Motor neuron (in vitro differentiated cells): ENCODE measurements around the gene SLC9A3. TPM values are rescaled to one million over a fixed set of nuclear protein-coding genes. Genes with fewer than 3 reads are reported as not detected.
"Not testable (repeated sequence)": the region's sequence is repeated elsewhere in the genome, so short reads cannot be mapped to it uniquely, and the experiment has no call there.

Experiments used
- ATAC-seq, 8 experiments: fragments of 200-7000 bp; cut with Tn5 transposase; replicated peaks in 6 of 8; 2 replicates each; pipeline ENCODE4 v1.8.0; 2021; ENCODE audit warnings: mild to moderate bottlenecking in 8 of 8, moderate library complexity in 8 of 8
- H3K27ac ChIP-seq, 2 donors: fragments of 250-450 bp; sonication (Bioruptor Pico); 2 replicates each; pipeline ENCODE4 v1.9.0; 2021; ENCODE audit warnings: antibody characterized with exemption in 2 of 2, mild to moderate bottlenecking in 2 of 2, moderate library complexity in 1 of 2
- H3K4me1 ChIP-seq, 2 donors: fragments of 250-450 bp; sonication (Bioruptor Pico); replicated peaks in 1 of 2; 2 replicates each; pipeline ENCODE4 v1.6.1; 2021; ENCODE audit warnings: antibody characterized with exemption in 2 of 2, mild to moderate bottlenecking in 2 of 2, moderate library complexity in 1 of 2
- H3K4me3 ChIP-seq, 5 donors: fragments of 250-450 bp; sonication (Bioruptor Pico); 2 replicates each; pipeline ENCODE4 v1.9.0; 2021; ENCODE audit warnings: antibody characterized with exemption in 5 of 5, mild to moderate bottlenecking in 5 of 5, moderate library complexity in 4 of 5
- WGBS, 10 experiments: fragments of 450-650 bp; shearing (Covaris generic); methylation state at CpG; one replicate each; pipeline ENCODE4 v1.0.0; 2022; 5-methylcytosine and 5-hydroxymethylcytosine counted together
- in situ Hi-C, 9 experiments: fragments of 400-800 bp; cut with MboI; loops; one replicate each; pipeline ENCODE4 v1.15.0; 2021; ENCODE audit warnings: low sequenced_read_pairs in 9 of 9, low pct_unique_long_range_greater_than_20kb in 2 of 9; ENCODE audit not compliant: unreplicated experiment in 9 of 9
- total RNA-seq, 8 experiments: library from RNA; unstranded; fragments of 300-600 nt; gene quantifications; 2 replicates each; pipeline versions ENCODE4 v1.2.3 to v1.2.4, GENCODE V29; 2022

SLC9A3 gene
- total RNA-seq, 8 experiments from 2014 or later = 0.97 to 92.5 (median 1.6) TPM

DNA sequence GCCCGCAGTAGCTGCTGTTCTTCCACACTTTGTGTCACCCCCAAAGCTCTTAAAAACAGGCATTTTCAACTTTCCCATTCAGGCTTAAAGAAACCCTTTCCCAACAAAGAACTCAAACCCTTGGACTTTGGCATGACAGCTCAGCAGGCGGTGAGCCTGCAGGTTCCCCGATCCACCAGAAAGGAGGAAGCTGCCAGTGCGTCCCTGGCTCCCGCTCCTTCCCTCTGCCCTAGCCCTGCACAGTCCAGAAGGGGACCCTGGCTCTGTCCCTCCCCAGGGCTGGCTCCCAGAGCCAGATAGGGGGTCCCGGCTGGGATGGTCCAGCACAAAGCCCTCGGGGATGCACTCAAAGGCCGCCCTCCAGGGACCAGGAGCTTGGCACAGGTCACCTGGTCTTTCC, 9.6 kb downstream of the SLC9A3 start:
- no peak overlapping the region for H3K27ac ChIP-seq
- no peak for ATAC-seq
- in situ Hi-C loops = no loop called here
- H3K4me1 ChIP-seq = no peaks in the 10 kb centered on the region
- no peak overlapping the region for H3K4me3 ChIP-seq
- 54 to 100% methylated on average over 1 to 3 of the region's 8 CpGs; no CpG with 5 or more reads in 8 of the 10 experiments for WGBS, 10 experiments

DNA sequence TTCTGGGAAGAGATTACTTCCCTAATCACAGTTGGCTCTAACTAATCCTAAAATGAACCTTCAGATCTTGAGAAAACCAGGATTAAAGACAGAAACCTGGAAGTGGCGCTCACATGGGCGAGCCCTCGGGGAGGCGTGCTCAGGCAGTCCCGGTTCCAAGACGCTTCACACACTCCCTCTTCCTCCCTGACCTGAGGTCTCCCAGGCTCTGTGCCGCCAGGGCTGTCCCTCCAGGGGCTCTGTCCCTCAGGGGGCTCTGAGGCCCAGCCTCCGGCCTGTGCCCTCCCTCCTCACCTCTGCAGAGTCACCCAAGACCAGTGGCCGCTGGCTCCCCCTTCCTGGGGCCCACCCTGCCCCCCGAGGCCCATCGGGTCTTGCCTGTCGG, 10.2 kb downstream of the SLC9A3 start:
- Histone ChIP-seq H3K27ac (no peak overlapping the region), H3K4me3 (no peak overlapping the region), H3K4me1 (no peaks in the 10 kb centered on the region)
- peak in 1 of 8 experiments; percentile 10 for ATAC-seq
- in situ Hi-C loops = no loop called here
- 40 to 80% (median 62%) methylated on average over 1 to 6 of the region's 12 CpGs; no CpG with 5 or more reads in 6 of the 10 experiments for WGBS, 10 experiments

DNA sequence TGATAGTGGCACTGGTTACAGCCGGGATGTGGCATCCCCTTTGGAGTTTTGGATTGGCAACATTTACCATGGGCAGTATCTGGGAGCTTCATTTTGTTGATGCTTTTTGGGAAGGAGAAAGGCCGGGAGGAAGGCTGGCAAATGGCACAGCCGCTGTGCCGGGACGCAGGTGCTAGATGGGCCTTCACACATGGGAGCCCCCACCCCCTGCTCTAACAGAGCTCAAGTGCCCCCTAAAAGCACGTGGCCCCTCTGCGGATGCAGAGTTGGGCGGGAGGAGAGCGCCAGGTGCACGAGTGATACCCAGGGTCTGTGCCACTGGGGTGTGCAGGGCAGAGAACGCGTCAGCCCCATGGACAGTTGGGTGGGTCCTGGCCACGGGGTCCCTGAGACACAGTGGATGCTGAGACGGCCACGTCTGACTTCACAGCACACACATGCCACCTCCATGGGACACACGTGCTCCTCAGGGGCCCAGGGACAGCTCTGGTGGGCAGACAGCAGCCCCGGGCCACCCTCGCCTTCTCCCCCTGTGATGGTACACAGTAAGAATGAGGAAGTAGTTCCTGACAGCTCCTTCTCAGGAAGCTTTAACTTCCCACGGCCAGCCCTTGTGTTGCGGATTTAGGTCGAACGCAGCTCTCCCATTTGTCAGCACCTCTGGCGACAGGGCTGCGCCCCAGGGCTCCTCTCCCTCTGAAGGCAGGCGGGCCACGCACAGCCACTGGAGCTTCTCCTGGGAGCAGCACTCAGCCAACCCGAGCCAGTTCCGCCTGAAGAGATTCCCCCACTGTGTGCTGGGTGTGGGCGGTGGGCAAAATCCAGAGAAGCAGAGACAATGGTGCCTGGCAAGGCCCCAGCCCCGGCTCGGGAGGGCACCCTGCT, 10.8 kb downstream of the SLC9A3 start:
- in situ Hi-C loops = no loop called here

DNA sequence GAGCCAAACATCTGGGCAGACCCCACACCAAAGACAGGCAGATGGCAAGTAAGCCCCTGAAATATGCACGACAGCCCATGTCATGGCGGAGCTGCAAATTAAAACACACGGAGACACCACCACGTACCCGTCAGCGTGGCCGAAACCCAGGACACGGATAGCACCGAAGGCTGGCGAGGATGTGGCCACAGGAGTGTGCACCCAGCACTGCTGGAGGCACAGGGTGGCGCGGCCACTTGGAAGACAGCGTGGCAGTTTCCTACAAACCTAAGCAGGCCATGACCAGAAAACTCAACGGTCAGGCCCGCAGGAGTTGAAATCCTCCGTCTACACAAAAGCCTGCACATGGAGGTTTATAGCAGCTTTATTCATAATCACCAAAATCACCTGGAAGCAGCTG, 12.8 kb downstream of the SLC9A3 start:
- no peak for ATAC-seq
- H3K4me1 ChIP-seq = no peaks in the 10 kb centered on the region
- no peak overlapping the region for H3K27ac ChIP-seq
- in situ Hi-C loops = no loop called here
- 0 to 100% (median 73%) methylated on average over 1 to 13 of the region's 16 CpGs; no CpG with 5 or more reads in 1 of the 10 experiments for WGBS, 10 experiments
- no peak overlapping the region for H3K4me3 ChIP-seq

More for the DNA sequence above, 10.8 kb downstream of the SLC9A3 start:
- H3K4me1 ChIP-seq = no peaks in the 10 kb centered on the region
- ATAC-seq = peak in 1 of 8 experiments; percentile 13
- WGBS, 10 experiments = 19 to 87% (median 64%) methylated on average over 2 to 11 of the region's 31 CpGs; no CpG with 5 or more reads in 4 of the 10 experiments
- H3K27ac ChIP-seq = no peak overlapping the region
- H3K4me3 ChIP-seq = no peak overlapping the region

DNA sequence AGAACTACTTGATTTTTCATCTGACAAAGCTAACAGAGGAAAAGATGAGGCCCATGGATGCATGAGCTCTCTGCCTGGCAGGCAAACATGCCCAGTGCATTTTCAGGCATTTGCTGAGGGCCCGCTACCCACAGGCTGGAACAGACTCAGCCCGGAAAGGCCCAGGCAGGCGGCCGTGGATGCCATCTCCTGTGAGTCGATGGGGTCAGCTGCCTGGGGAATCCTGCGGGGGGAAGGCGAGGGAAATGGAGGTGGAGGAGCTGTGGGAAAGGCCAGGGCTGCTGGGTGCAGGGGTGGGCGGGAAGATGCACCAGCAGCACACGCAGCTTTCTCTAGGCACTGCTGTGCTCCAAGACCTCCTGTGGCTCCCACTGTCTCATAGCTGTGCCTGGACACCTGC, 13.7 kb downstream of the SLC9A3 start:
- Histone ChIP-seq H3K4me3 (no peak overlapping the region), H3K4me1 (no peaks in the 10 kb centered on the region), H3K27ac (no peak overlapping the region)
- no peak for ATAC-seq
- WGBS, 10 experiments = 60% methylated on average over 1 of the region's 9 CpGs; no CpG with 5 or more reads in 9 of the 10 experiments
- in situ Hi-C loops = no loop called here

DNA sequence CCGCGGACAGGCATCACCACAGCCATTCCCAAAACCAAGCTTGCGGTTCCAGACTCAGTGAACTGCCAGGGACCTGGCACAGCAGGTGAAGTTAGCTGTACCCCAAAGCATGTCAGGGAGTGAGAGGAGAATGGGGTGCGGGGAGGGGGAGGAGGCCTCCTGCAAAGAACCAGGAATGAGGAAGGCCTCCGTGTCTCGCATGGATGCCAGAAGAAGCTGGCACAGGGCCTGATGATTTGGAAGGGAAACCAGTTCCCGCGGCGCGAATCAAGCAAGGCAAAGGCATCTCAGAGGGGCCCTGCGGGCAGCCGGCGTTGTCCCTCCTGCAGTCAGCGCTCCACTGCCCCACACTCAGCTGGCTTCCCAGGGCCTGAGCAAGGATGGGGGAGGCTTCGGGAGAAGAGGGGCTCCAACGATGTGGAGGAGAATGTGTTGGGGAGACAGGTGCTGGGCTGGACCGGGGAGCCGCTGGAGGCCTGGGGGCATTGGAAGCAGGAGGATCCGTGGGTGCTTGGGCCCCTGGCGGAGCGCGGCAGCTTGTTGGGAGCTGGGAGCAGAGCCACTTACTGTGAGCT, 14.6 kb downstream of the SLC9A3 start:
- Histone ChIP-seq H3K4me1 (peaks cover 0 to 1% of the 10 kb centered on the region in 2 donors), H3K27ac (no peak overlapping the region), H3K4me3 (no peak overlapping the region)
- in situ Hi-C loops = no loop called here
- ATAC-seq = no peak
- WGBS, 10 experiments = 0 to 100% (median 82%) methylated on average over 1 to 9 of the region's 22 CpGs; no CpG with 5 or more reads in 5 of the 10 experiments

DNA sequence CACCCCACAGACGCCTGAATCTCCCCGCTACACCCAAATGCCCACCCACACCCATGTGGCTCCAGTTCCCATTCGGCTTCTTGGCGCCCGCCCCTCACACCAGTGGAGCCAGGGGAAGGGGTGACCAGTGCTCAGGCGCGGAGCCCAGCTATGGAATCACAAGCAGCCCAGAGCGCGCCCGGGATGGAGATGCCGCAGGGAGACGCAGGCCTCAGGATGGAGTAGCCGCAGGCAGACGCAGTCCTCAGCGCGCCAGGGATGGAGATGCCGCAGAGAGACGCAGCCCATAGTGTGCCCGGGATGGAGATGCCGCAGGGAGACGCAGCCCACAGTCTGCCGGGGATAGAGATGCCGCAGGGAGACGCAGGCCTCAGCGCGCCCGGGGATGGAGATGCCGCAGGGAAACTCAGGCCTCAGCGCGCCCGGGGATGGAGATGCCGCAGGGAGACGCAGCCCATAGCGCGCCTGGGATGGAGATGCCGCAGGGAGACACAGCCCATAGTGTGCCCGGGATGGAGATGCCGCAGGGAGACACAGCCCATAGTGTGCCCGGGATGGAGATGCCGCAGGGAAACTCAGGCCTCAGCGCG, 16.2 kb downstream of the SLC9A3 start:
- H3K4me1 ChIP-seq, H3K4me3 ChIP-seq, in situ Hi-C loops, ATAC-seq, H3K27ac ChIP-seq: not testable (repeated sequence)
- WGBS, 10 experiments = 100% methylated on average over 3 of the region's 42 CpGs; no CpG with 5 or more reads in 9 of the 10 experiments

DNA sequence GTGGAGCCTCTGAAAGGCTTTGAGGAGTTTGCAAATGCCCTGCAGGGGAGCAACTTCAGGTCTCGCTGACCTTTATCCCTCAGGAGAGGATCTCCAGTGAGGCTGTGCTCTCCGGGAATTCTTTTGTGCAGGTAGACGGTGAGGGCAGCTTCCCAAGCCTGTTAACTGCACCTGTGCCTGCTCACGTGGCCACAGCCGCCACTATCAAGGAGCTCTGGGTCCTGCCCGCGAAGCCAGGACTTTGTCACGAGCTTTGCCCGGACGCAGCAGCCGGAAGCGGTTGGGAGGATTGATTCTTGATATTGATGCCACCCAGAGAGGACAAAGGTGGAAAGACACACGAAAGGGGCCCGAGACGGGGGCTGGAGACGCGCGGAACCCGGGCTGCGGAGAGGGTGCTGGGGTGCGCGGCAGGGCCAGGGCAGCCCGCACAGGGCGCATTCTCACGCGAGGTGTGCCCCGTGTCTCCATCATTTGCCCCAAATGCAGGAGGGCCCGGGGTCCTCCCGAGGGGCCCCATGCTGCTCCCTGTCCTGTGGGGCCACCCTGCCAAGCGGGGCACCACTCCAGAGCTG, 18.2 kb downstream of the SLC9A3 start:
- H3K4me3 ChIP-seq = no peak overlapping the region
- ATAC-seq = no peak
- 15 to 70% (median 42%) methylated on average over 3 to 11 of the region's 30 CpGs; no CpG with 5 or more reads in 4 of the 10 experiments for WGBS, 10 experiments
- in situ Hi-C loops = no loop called here
- no peak overlapping the region for H3K27ac ChIP-seq
- H3K4me1 ChIP-seq = peaks cover 0 to 3% of the 10 kb centered on the region in 2 donors

DNA sequence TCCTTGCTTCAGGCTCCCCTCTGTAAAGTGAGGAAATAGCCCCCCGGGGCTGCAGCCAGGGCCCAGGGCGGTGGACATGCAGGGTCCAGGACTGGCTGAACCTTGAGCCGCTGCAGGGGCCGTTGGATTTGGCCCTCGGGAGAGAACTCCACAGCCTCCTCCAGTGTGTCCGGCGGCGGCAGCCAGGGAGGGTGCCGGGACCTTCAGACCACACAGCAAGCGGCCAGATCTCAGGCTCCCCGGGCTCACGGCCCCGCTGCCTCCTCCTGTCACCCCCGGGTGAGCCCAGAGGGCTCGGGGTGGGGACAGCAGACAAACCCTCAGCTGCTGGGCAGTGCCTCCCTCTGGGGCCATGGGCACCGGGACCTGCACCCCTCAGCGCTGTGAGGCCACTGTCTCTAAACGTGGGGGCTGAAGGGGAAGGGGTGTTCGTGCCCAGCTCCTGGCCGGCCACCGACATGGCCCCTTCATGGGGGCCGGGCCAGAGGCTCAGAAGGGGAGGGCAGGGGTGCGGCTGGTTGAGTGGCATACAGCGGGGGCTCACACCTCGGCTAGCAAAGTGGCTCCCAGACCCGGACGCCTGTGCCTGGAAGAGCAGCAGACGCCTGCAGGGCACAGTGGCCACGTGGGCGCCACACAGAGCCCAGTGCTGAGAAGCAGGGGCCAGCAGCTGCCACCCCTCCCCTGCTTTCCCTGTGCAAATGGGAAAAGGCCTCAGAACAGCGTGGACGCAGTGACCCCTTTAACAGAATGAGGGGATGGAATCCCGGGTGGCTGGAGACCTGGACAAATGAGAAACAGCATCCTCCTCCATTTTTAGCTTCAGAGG, 19.7 kb downstream of the SLC9A3 start:
- 10 to 80% (median 55%) methylated on average over 1 to 4 of the region's 33 CpGs; no CpG with 5 or more reads in 6 of the 10 experiments for WGBS, 10 experiments
- no peak overlapping the region for H3K27ac ChIP-seq
- in situ Hi-C loops = no loop called here
- ATAC-seq = peak in 5 of 8 experiments; percentile 28 to 81 (median 59)
- H3K4me1 ChIP-seq = peaks cover 0 to 3% of the 10 kb centered on the region in 2 donors
- H3K4me3 ChIP-seq = no peak overlapping the region

DNA sequence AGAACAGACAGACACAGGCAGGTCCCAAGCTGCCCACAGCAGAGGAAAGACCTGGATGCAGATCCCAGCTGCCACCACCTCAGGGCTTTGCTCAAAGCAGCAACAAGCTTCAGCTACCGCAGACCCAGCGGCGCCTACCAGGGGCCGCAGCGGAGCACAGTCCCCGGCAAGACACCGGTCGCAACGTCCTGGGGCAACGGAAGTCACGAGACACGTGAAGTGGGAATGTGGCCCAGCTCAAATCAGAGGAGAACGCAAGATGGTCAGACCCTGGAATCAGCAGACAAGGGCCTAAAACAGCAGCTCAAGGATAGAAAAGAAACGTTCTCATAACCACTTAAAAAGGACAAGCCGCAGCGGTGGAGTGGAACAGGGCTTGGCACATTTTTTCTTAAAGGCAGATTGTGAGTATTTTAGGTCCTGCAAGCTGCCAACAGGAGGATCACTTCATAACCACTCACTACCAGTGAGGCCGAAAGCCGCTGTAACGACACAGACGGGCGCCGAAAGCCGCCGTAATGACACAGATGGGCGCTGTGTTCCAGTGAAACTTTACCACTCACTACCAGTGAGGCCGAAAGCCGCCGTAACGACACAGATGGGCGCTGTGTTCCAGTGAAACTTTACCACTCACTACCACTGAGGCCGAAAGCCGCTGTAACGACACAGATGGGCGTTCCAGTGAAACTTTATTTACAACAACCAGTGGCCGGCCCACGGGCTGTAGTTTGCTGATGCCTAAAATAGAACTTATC, 21.7 kb downstream of the SLC9A3 start:
- Histone ChIP-seq H3K27ac (no peak overlapping the region), H3K4me3 (no peak overlapping the region), H3K4me1 (peaks cover 0 to 3% of the 10 kb centered on the region in 2 donors)
- in situ Hi-C loops = no loop called here
- 51 to 92% (median 74%) methylated on average over 3 to 24 of the region's 36 CpGs; no CpG with 5 or more reads in 2 of the 10 experiments for WGBS, 10 experiments
- ATAC-seq = peak in 3 of 8 experiments; percentile 17 to 50 (median 41)

DNA sequence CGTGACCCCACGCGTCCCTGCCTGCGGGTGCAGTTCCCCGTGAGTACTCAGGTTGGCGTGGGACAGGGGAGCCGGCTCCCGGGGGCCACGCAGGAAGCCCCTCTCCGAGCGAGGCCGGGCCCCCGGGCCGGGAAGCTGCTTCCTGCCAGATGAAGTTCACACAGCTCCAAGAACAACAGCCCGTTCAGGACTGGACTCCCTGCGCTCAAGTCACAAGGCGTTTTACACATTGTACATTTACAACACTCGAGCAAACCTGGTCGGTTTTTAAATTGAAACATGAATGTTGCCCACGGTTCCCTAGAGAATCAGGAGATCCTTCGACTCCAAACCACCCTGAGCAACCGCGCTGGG, 22.4 kb downstream of the SLC9A3 start:
- ATAC-seq = peak in 1 of 8 experiments; percentile 9
- Histone ChIP-seq H3K4me3 (no peak overlapping the region), H3K27ac (no peak overlapping the region), H3K4me1 (peaks cover 0 to 3% of the 10 kb centered on the region in 2 donors)
- WGBS, 10 experiments = 0 to 100% (median 45%) methylated on average over 1 to 2 of the region's 23 CpGs; no CpG with 5 or more reads in 6 of the 10 experiments
- in situ Hi-C loops = no loop called here
